HCT116 (cell line): Measurements from ENCODE around the gene KIF25. TPM values are rescaled to one million over a fixed set of nuclear protein-coding genes. Genes with fewer than 3 reads are reported as not detected.

Experiments used
- ATAC-seq: fragments of 200-7000 bp; cut with Tn5 transposase; 2 replicates; pipeline ENCODE4 v1.9.1; 2020; ENCODE audit warnings: mild to moderate bottlenecking, moderate library complexity
- BruUV-seq: library from RNA; stranded (reverse); fragments of 400-500 nt; replicated peaks from 2 replicates; lab custom pipeline; 2021; lab: Mats Ljungman, UMichigan
- CTCF ChIA-PET: fragments of 300-600 bp; sonication (Branson Sonifier 250); formaldehyde crosslinking; loops from one replicate; lab custom pipeline; 2021; ENCODE audit warnings: antibody characterized with exemption; lab: Charles Lee
- POLR2A ChIA-PET: fragments of 300-600, 350-600 bp; sonication (Branson Sonifier 250); formaldehyde crosslinking; loops from one replicate; lab custom pipeline; 2021; ENCODE audit warnings: antibody characterized with exemption; lab: Charles Lee
- RAD21 ChIA-PET, 2 experiments: fragments of 300-600 bp; sonication (Branson Sonifier 250); formaldehyde crosslinking; loops; one replicate each; lab custom pipeline; 2023; ENCODE audit warnings: low total read pairs in 2 of 2; ENCODE audit not compliant: uncharacterized antibody in 2 of 2, unreplicated experiment in 2 of 2, low non-redundant PET in 1 of 2; lab: Charles Lee
- DNase-seq: peaks from one replicate; pipeline ENCODE4 v3.0.0-alpha.2; 2010; ENCODE audit warnings: low read depth, low spot score
- H2AFZ ChIP-seq: fragments of 200-600 bp; shearing (Covaris generic), sonication (generic); 2 replicates; pipeline ENCODE4 v1.6.1; 2017; ENCODE audit warnings: low read depth, mixed run types, mixed read lengths, antibody characterized with exemption, low read length; ENCODE audit not compliant: poor library complexity, severe bottlenecking
- H3K27ac ChIP-seq: 2 replicates; pipeline ENCODE4 v1.5.1; 2012; ENCODE audit warnings: low read depth, low read length
- H3K27me3 ChIP-seq: fragments of 200-600 bp; sonication (generic); 2 replicates; pipeline ENCODE4 v1.6.1; 2016; ENCODE audit warnings: mixed run types, low read length, mixed read lengths; ENCODE audit not compliant: insufficient read depth
- H3K36me3 ChIP-seq, 2 experiments: fragments of 200-500 bp in 1 of 2; fragments of 200-600 bp in 1 of 2; sonication (Bioruptor generic) in 1 of 2; sonication (generic) in 1 of 2; 2 replicates each; pipeline versions ENCODE4 v1.5.1 to v1.6.1; 2014 to 2016; ENCODE audit warnings: low read length in 2 of 2, inconsistent platforms in 1 of 2, mixed read lengths in 1 of 2, mixed run types in 1 of 2; ENCODE audit not compliant: insufficient read depth in 2 of 2, control insufficient read depth in 1 of 2
- H3K4me1 ChIP-seq, 2 experiments: fragments of 200-600 bp in 1 of 2; sonication (generic) in 1 of 2; 2 replicates each; pipeline versions ENCODE4 v1.5.1 to v1.6.1; 2012 to 2017; ENCODE audit warnings: low read length in 2 of 2, inconsistent platforms in 1 of 2, mild to moderate bottlenecking in 1 of 2, mixed read lengths in 1 of 2, mixed run types in 1 of 2, moderate library complexity in 1 of 2; ENCODE audit not compliant: insufficient read depth in 2 of 2, control insufficient read depth in 1 of 2
- H3K4me2 ChIP-seq: fragments of 200-600 bp; sonication (generic); 2 replicates; pipeline ENCODE4 v1.6.1; 2017; ENCODE audit warnings: mixed run types, low read length, mixed read lengths
- H3K4me3 ChIP-seq, 2 experiments: fragments of 200-600 bp in 1 of 2; sonication (generic) in 1 of 2; replicated peaks in 1 of 2; 2 replicates each; pipeline ENCODE4 v1.5.1; 2011 to 2016; ENCODE audit warnings: low read length in 2 of 2, control low read depth in 1 of 2, low read depth in 1 of 2, mild to moderate bottlenecking in 1 of 2, mixed read lengths in 1 of 2, mixed run types in 1 of 2
- H3K79me2 ChIP-seq: fragments of 200-600 bp; sonication (generic); 2 replicates; pipeline ENCODE4 v1.6.1; 2017; ENCODE audit warnings: mild to moderate bottlenecking, mixed run types, low read length, moderate library complexity, mixed read lengths; ENCODE audit not compliant: insufficient read depth
- H3K9ac ChIP-seq: fragments of 200-600 bp; sonication (generic); 2 replicates; pipeline ENCODE4 v1.6.1; 2016; ENCODE audit warnings: low read length, mixed read lengths
- H3K9me2 ChIP-seq: fragments of 200-600 bp; sonication (generic), shearing (Covaris generic); 2 replicates; pipeline ENCODE4 v1.6.1; 2017; ENCODE audit warnings: mixed run types, mild to moderate bottlenecking, moderate library complexity; ENCODE audit not compliant: insufficient read depth
- H3K9me3 ChIP-seq, 2 experiments: fragments of 200-500 bp in 1 of 2; fragments of 200-600 bp in 1 of 2; sonication (Bioruptor generic) in 1 of 2; sonication (generic) in 1 of 2; 2 replicates each; pipeline ENCODE4 v1.6.1; 2014 to 2017; ENCODE audit warnings: low read length in 2 of 2, mixed read lengths in 2 of 2, inconsistent platforms in 1 of 2, low read depth in 1 of 2, mild to moderate bottlenecking in 1 of 2, mixed run types in 1 of 2, moderate library complexity in 1 of 2; ENCODE audit not compliant: control insufficient read depth in 1 of 2, insufficient read depth in 1 of 2
- H4K20me1 ChIP-seq: fragments of 200-600 bp; sonication (generic), shearing (Covaris generic); 2 replicates; pipeline ENCODE4 v1.6.1; 2017; ENCODE audit warnings: mixed run types, mild to moderate bottlenecking, moderate library complexity; ENCODE audit not compliant: insufficient read depth
- CBX3 ChIP-seq: IDR thresholded peaks from 2 replicates; pipeline ENCODE4 v1.6.1; 2012; ENCODE audit warnings: low read depth
- CEBPB ChIP-seq: IDR thresholded peaks from 2 replicates; pipeline ENCODE4 v1.6.1; 2012; ENCODE audit warnings: low read depth
- EGR1 ChIP-seq: IDR thresholded peaks from 2 replicates; pipeline ENCODE4 v1.6.1; 2012; ENCODE audit warnings: low read depth
- ELF1 ChIP-seq: IDR thresholded peaks from 2 replicates; pipeline ENCODE4 v1.6.1; 2012; ENCODE audit warnings: low read depth, borderline replicate concordance
- JUND ChIP-seq: IDR thresholded peaks from 2 replicates; pipeline ENCODE4 v1.6.1; 2012
- POLR2AphosphoS5 ChIP-seq: IDR thresholded peaks from 2 replicates; pipeline ENCODE4 v1.6.1; 2011; ENCODE audit warnings: mild to moderate bottlenecking, low read depth, low read length, moderate library complexity
- REST ChIP-seq: IDR thresholded peaks from 2 replicates; pipeline ENCODE4 v1.6.1; 2012; ENCODE audit warnings: low read depth
- SIN3A ChIP-seq: IDR thresholded peaks from 2 replicates; pipeline ENCODE4 v1.6.1; 2012; ENCODE audit warnings: low read depth
- SRF ChIP-seq: IDR thresholded peaks from 2 replicates; pipeline ENCODE4 v1.6.1; 2012; ENCODE audit warnings: low read depth
- ZFX ChIP-seq: fragments of 450-650 bp; IDR thresholded peaks from 2 replicates; pipeline ENCODE4 v1.6.1; 2017
- intact Hi-C: fragments of 100-400 bp; cut with micrococcal nuclease; formaldehyde crosslinking; loops from 2 replicates; pipeline ENCODE4 v1.10.0; 2022
- total RNA-seq: library from RNA; stranded (reverse); gene quantifications from one replicate; pipeline ENCODE4 v1.2.1, GENCODE V29; 2021; ENCODE audit not compliant: unreplicated experiment

KIF25 gene
- total RNA-seq, 1 experiment from 2014 or later, result not detected

GRCh38 chr6:168045141-168045691, 47.7 kb downstream of the KIF25 start:
- TF ChIP-seq ZFX, result no peak
- TF ChIP-seq SRF, result no peak
- TF ChIP-seq CBX3, result no peak
- TF ChIP-seq CEBPB, result no peak
- H3K79me2 ChIP-seq, result no peaks in the 10 kb centered on the region
- H3K4me2 ChIP-seq, result no peak overlapping the region
- ATAC-seq (peak; percentile 65), DNase-seq (no peak)
- H3K9me2 ChIP-seq, result no peaks in the 10 kb centered on the region
- H2AFZ ChIP-seq, result no peak overlapping the region
- H3K4me3 ChIP-seq, result no peak overlapping the region
- ChIA-PET RAD21 (no interaction called here), POLR2A (no interaction called here), CTCF (interaction anchor here (1.7 kb wide), 1 partner anchor 73 kb away, joined by 3 read pairs; no protein-coding TSS in a partner anchor)
- no peaks in the 10 kb centered on the region for H3K36me3 ChIP-seq
- intact Hi-C loops, result no loop called here
- H3K27ac ChIP-seq, result no peak overlapping the region
- H3K4me1 ChIP-seq, result no peaks in the 10 kb centered on the region
- H3K9ac ChIP-seq, result no peak overlapping the region
- no peaks in the 10 kb centered on the region for H4K20me1 ChIP-seq
- no peaks in the 10 kb centered on the region for H3K9me3 ChIP-seq
- no peaks in the 10 kb centered on the region for H3K27me3 ChIP-seq
- no TSS peak for BruUV-seq

- Histone ChIP-seq H3K4me3 (no peak overlapping the region), H2AFZ (no peak overlapping the region), H3K9ac (no peak overlapping the region), H4K20me1 (no peaks in the 10 kb centered on the region), H3K9me2 (no peaks in the 10 kb centered on the region), H3K4me1 (no peaks in the 10 kb centered on the region), H3K4me2 (no peak overlapping the region), H3K27ac (no peak overlapping the region), H3K79me2 (no peaks in the 10 kb centered on the region), H3K27me3 (no peaks in the 10 kb centered on the region), H3K9me3 (no peaks in the 10 kb centered on the region), H3K36me3 (no peaks in the 10 kb centered on the region)
- ChIA-PET CTCF (interaction anchor here (1.7 kb wide), 1 partner anchor 72 kb away, joined by 3 read pairs; no protein-coding TSS in a partner anchor), RAD21 (no interaction called here), POLR2A (no interaction called here)
- TF ChIP-seq ELF1 (no peak), REST (no peak), JUND (no peak), CBX3 (no peak), SRF (no peak), POLR2AphosphoS5 (no peak), EGR1 (no peak), SIN3A (no peak), CEBPB (no peak), ZFX (no peak)
- DNase-seq (no peak), ATAC-seq (no peak)
- intact Hi-C loops, result no loop called here
- no TSS peak for BruUV-seq
Observed at GRCh38 chr6:168045706-168046620, 48.5 kb downstream of the KIF25 start.
